Calu3 (cell line): Measurements from ENCODE around the gene C1QTNF5. TPM values are rescaled to one million over a fixed set of nuclear protein-coding genes. Genes with fewer than 3 reads are reported as not detected.
A peak's percentile ranks its signal among the peaks of the same experiment; 100 is the strongest.

Experiments
- BruUV-seq: library from RNA; stranded (reverse); fragments of 400-500 nt; replicated peaks from 2 replicates; lab custom pipeline; 2021; lab: Mats Ljungman, UMichigan
- CTCF ChIA-PET: fragments of 300-600 bp; sonication (Branson Sonifier 250); formaldehyde crosslinking; loops from one replicate; lab custom pipeline; 2022; ENCODE audit warnings: antibody characterized with exemption; lab: Charles Lee
- DNase-seq: peaks from one replicate; pipeline ENCODE4 v3.0.0; 2022
- H3K27ac Mint-ChIP-seq: one replicate; pipeline ENCODE4 v1.8.0; 2022; ENCODE audit warnings: mixed read lengths; ENCODE audit not compliant: unreplicated experiment
- H3K27me3 Mint-ChIP-seq: one replicate; pipeline ENCODE4 v1.8.0; 2022; ENCODE audit warnings: mixed read lengths; ENCODE audit not compliant: unreplicated experiment
- H3K36me3 Mint-ChIP-seq: one replicate; pipeline ENCODE4 v1.8.0; 2022; ENCODE audit warnings: mild to moderate bottlenecking, moderate library complexity, mixed read lengths; ENCODE audit not compliant: insufficient read depth, unreplicated experiment
- H3K4me1 Mint-ChIP-seq: one replicate; pipeline ENCODE4 v1.8.0; 2022; ENCODE audit warnings: mild to moderate bottlenecking, low read depth, mixed read lengths; ENCODE audit not compliant: unreplicated experiment
- H3K4me3 Mint-ChIP-seq: one replicate; pipeline ENCODE4 v1.8.0; 2022; ENCODE audit warnings: mild to moderate bottlenecking, low read depth, moderate library complexity, mixed read lengths; ENCODE audit not compliant: unreplicated experiment
- H3K9me3 Mint-ChIP-seq: one replicate; pipeline ENCODE4 v1.8.0; 2022; ENCODE audit warnings: low read depth, mixed read lengths; ENCODE audit not compliant: unreplicated experiment
- intact Hi-C: fragments of 100-400 bp; cut with micrococcal nuclease; formaldehyde crosslinking; loops from one replicate; pipeline ENCODE4 v1.10.0; 2022; ENCODE audit not compliant: unreplicated experiment
- total RNA-seq: library from RNA; stranded (reverse); gene quantifications from 2 replicates; pipeline ENCODE4 v1.2.3, GENCODE V29; 2022
- TF ChIP-seq, protein P1 (sequence below): fragments of 200-600 bp; IDR thresholded peaks from one replicate; pipeline ENCODE4 v1.8.0; 2022; ENCODE audit warnings: antibody characterized with exemption; ENCODE audit not compliant: unreplicated experiment

Gene C1QTNF5
- total RNA-seq, 1 experiment from 2014 or later: not detected

DNA sequence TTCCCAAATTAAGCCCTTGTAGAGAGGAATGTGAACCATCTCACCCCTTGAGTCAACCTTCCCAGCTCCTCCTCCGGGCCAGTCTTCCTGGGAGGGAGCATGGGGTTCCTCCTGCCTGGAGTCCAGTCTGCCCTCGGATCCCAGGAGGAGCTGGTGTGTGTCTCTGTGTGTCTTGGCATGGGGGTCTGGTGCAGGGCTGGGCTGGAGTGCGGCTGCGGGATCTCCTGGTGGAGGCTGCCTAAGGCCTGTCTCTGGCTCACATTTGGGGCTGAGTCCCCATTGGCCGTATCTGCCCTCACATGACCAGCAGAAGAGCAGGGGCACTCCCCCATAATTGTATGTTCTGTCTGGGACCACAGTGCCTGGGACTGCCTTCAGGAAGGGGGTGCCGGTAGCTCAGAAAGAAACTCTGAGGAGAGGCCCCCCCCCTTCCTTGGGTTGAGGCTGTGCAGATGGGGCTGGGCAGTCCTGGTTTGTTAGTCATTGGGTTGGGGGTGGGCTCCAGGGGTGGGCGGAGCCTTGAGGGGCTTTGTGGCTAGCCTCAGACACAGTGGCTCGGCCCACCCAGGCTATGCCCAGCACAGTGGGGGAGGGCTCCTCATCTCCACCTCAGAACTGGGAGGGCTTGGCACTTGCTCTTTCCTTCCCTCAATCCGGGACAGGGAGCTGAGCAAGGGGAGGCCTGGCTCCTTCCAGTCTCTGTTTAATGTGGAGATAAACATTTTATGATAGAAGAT is 2.9 kb downstream of the C1QTNF5 start:
- peaks cover 40% of the 10 kb centered on the region for H3K36me3 Mint-ChIP-seq
- intact Hi-C loops: no loop called here
- peaks cover 22% of the 10 kb centered on the region for H3K27me3 Mint-ChIP-seq
- H3K27ac Mint-ChIP-seq: no peak overlapping the region
- H3K4me3 Mint-ChIP-seq: no peak overlapping the region
- BruUV-seq: no TSS peak
- H3K9me3 Mint-ChIP-seq: no peaks in the 10 kb centered on the region
- CTCF ChIA-PET: interaction anchor here (0.6 to 2.7 kb wide), 16 partner anchors 10 to 238 kb away, joined by 3 to 14 read pairs (median 4); partner anchors contain the start of gene USP2
- H3K4me1 Mint-ChIP-seq: peaks cover 8% of the 10 kb centered on the region
- no peak for DNase-seq
- TF ChIP-seq, protein P1, sequence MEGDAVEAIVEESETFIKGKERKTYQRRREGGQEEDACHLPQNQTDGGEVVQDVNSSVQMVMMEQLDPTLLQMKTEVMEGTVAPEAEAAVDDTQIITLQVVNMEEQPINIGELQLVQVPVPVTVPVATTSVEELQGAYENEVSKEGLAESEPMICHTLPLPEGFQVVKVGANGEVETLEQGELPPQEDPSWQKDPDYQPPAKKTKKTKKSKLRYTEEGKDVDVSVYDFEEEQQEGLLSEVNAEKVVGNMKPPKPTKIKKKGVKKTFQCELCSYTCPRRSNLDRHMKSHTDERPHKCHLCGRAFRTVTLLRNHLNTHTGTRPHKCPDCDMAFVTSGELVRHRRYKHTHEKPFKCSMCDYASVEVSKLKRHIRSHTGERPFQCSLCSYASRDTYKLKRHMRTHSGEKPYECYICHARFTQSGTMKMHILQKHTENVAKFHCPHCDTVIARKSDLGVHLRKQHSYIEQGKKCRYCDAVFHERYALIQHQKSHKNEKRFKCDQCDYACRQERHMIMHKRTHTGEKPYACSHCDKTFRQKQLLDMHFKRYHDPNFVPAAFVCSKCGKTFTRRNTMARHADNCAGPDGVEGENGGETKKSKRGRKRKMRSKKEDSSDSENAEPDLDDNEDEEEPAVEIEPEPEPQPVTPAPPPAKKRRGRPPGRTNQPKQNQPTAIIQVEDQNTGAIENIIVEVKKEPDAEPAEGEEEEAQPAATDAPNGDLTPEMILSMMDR: no peak

DNA sequence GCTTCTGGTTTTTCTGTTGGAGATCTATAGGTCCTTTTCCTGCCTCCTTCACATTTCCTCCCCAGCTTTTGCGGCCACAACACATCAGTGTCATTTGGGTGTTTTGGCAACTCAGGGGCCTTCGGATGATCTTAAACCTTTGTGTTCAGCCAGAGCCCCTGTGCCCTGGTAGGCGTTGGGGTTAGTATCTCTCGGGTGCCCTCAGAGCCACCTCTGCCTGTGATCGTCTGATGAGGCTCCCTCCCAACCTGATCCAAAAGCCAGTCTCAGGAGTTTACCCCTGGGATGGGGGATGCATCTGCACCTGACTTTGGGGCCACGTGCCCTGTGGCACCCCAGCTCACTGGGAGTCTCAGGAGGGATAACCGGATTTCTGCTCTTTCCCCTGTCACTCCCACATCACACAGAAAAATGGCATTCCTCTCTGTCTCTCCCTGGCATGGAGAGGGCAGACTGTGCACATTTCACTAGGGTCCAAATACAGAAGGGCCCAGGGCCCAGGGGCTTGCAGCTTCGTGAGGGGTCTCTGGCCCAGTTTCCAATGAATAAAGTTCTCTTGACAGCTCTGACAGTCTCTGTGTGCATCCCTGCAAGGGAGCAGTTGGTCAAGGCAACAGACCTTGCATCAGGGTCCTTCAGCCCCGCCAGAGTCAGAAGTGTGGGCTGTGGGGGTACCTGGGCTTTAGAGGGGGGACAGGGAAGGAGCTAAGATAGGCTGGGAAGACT is 3.8 kb downstream of the C1QTNF5 start:
- Mint-ChIP-seq H3K36me3 (peaks cover 42% of the 10 kb centered on the region), H3K27me3 (peaks cover 17% of the 10 kb centered on the region), H3K4me1 (peaks cover 8% of the 10 kb centered on the region), H3K9me3 (no peaks in the 10 kb centered on the region), H3K4me3 (no peak overlapping the region), H3K27ac (peak overlapping the region; percentile 60)
- DNase-seq: no peak
- intact Hi-C loops: no loop called here
- no TSS peak for BruUV-seq
- TF ChIP-seq, protein P1: no peak
- CTCF ChIA-PET: no interaction called here

DNA sequence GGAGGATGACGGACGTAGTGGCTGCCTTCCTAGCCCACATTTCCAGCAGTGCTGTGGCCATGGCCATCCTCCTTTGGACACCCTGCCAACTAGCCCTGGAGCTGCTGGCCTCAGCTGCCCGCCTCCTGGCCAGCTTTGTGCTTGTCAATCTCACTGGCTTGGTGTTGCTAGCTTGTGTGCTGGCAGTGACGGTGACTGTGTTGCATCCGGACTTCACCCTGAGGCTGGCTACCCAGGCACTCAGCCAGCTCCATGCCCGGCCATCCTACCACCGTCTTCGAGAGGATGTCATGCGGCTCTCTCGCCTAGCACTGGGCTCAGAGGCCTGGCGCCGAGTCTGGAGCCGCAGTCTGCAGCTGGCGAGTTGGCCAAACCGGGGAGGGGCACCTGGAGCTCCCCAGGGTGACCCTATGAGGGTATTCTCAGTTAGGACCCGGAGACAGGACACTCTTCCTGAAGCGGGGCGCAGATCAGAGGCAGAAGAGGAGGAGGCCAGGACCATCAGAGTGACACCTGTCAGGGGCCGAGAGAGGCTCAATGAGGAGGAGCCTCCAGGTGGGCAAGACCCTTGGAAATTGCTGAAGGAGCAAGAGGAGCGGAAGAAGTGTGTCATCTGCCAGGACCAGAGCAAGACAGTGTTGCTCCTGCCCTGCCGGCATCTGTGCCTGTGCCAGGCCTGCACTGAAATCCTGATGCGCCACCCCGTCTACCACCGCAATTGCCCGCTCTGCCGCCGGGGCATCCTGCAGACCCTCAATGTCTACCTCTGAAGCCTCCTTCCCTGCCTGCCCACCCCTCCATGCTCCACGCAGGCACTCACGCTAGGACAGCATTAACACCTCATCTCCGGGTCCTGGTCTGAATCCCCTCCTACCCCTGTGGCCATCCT is 4.8 kb downstream of the C1QTNF5 start:
- intact Hi-C loops: no loop called here
- CTCF ChIA-PET: no interaction called here
- Mint-ChIP-seq H3K27ac (peak overlapping the region; percentile 60), H3K27me3 (peaks cover 13% of the 10 kb centered on the region), H3K4me1 (peaks cover 3% of the 10 kb centered on the region), H3K36me3 (peaks cover 42% of the 10 kb centered on the region), H3K9me3 (no peaks in the 10 kb centered on the region), H3K4me3 (peak overlapping the region; percentile 77)
- BruUV-seq: no TSS peak
- no peak for DNase-seq
- TF ChIP-seq, protein P1: no peak

DNA sequence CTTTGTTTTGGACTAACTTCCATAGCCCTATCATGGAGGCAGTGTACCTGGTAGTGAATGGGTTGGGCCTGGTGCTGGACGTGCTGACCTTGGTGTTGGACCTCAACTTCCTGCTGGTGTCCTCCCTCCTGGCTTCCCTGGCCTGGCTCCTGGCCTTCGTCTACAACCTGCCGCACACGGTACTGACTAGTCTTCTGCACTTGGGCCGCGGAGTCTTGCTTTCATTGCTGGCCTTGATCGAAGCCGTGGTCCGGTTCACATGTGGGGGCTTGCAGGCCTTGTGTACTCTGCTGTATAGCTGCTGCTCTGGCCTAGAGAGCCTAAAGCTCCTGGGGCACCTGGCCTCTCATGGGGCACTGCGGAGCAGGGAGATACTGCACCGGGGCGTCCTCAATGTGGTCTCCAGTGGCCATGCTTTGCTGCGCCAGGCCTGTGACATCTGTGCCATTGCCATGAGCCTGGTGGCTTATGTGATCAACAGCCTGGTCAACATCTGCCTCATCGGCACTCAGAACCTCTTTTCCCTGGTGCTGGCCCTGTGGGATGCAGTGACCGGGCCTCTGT is 5.5 kb downstream of the C1QTNF5 start:
- H3K27me3 Mint-ChIP-seq: peaks cover 13% of the 10 kb centered on the region
- H3K36me3 Mint-ChIP-seq: peaks cover 42% of the 10 kb centered on the region
- H3K4me1 Mint-ChIP-seq: no peaks in the 10 kb centered on the region
- CTCF ChIA-PET: no interaction called here
- H3K9me3 Mint-ChIP-seq: no peaks in the 10 kb centered on the region
- no peak for DNase-seq
- BruUV-seq: TSS peak; percentile 76
- intact Hi-C loops: no loop called here
- H3K27ac Mint-ChIP-seq: peak overlapping the region; percentile 83
- TF ChIP-seq, protein P1: no peak
- H3K4me3 Mint-ChIP-seq: peak overlapping the region; percentile 77
